ENCODE measurements around the gene PDC.

The PDC gene

GRCh38 chr1:186456729-186457255, 4.1 kb downstream of the PDC start:
- TF ChIP-seq, protein P1, sequence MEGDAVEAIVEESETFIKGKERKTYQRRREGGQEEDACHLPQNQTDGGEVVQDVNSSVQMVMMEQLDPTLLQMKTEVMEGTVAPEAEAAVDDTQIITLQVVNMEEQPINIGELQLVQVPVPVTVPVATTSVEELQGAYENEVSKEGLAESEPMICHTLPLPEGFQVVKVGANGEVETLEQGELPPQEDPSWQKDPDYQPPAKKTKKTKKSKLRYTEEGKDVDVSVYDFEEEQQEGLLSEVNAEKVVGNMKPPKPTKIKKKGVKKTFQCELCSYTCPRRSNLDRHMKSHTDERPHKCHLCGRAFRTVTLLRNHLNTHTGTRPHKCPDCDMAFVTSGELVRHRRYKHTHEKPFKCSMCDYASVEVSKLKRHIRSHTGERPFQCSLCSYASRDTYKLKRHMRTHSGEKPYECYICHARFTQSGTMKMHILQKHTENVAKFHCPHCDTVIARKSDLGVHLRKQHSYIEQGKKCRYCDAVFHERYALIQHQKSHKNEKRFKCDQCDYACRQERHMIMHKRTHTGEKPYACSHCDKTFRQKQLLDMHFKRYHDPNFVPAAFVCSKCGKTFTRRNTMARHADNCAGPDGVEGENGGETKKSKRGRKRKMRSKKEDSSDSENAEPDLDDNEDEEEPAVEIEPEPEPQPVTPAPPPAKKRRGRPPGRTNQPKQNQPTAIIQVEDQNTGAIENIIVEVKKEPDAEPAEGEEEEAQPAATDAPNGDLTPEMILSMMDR (IDR thresholded peaks at IDR 0.05; ENCODE audit: low read depth, low read length): no peak
- H3K4me3 ChIP-seq (ENCODE audit: low read depth, low read length): no peak overlapping the region
- in situ Hi-C loops (cut with HindIII; ENCODE audit: low sequenced_read_pairs): no loop called here
- no peak for DNase-seq (ENCODE audit: low read depth, low spot score)

DNA sequence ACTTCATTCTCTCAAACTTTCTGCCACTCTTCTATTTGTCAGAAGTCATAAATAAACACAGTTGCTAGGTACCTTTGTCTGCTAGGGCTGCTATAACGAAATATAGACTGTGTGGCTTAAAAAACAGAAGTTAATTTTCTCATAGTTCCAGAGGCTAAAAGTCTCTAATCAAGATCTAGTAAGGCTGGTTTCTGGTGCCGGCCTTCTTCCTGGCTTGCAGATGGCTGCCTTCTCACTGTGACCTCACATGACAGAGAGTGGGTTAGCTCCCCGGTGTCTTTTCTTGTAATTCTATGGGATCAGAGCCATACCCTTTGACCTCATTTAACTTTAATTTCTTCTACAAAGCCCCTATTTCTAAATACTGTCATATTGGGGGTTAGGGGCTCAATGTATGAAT, 5.9 kb downstream of the PDC start:
- H3K4me3 ChIP-seq (ENCODE audit: low read depth, low read length): no peak overlapping the region
- in situ Hi-C loops (cut with HindIII; ENCODE audit: low sequenced_read_pairs): no loop called here
- TF ChIP-seq, protein P1 (IDR thresholded peaks at IDR 0.05; ENCODE audit: low read depth, low read length): no peak
- DNase-seq (ENCODE audit: low read depth, low spot score): no peak

DNA sequence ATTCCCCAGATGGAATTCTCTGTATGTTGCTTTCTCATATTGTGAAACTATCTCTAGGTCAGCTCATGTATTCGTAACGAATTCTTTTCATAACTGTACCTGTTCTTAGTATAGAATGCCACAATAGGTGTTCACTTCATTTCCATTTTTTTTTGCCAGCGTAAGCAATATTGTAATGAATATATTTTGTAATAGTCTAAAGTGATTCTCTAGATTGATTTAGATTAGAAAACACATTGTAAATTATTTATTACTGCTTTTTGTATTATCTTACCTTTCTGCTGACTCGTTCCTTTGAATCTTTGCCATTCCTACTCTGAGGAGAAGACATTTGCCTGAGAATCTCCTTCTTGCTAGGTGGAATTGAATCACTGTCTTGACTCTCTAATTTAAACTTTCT, 14.8 kb downstream of the PDC start:
- in situ Hi-C loops (cut with HindIII; ENCODE audit: low sequenced_read_pairs): no loop called here
- H3K4me3 ChIP-seq (ENCODE audit: low read depth, low read length): no peak overlapping the region
- TF ChIP-seq, protein P1 (IDR thresholded peaks at IDR 0.05; ENCODE audit: low read depth, low read length): no peak
- no peak for DNase-seq (ENCODE audit: low read depth, low spot score)

GRCh38 chr1:186443638-186444037, 17.3 kb downstream of the PDC start:
- in situ Hi-C loops (cut with HindIII; ENCODE audit: low sequenced_read_pairs): no loop called here
- TF ChIP-seq, protein P1 (IDR thresholded peaks at IDR 0.05; ENCODE audit: low read depth, low read length): no peak
- H3K4me3 ChIP-seq (ENCODE audit: low read depth, low read length): no peak overlapping the region
- DNase-seq (ENCODE audit: low read depth, low spot score): no peak

GRCh38 chr1:186442651-186443375, 18.1 kb downstream of the PDC start:
- in situ Hi-C loops (cut with HindIII; ENCODE audit: low sequenced_read_pairs): no loop called here
- TF ChIP-seq, protein P1 (IDR thresholded peaks at IDR 0.05; ENCODE audit: low read depth, low read length): no peak
- peak; percentile 14 for DNase-seq (ENCODE audit: low read depth, low spot score)
- H3K4me3 ChIP-seq (ENCODE audit: low read depth, low read length): no peak overlapping the region

GRCh38 chr1:186440584-186440983, 20.3 kb downstream of the PDC start:
- TF ChIP-seq, protein P1 (IDR thresholded peaks at IDR 0.05; ENCODE audit: low read depth, low read length): no peak
- in situ Hi-C loops (cut with HindIII; ENCODE audit: low sequenced_read_pairs): no loop called here
- H3K4me3 ChIP-seq (ENCODE audit: low read depth, low read length): no peak overlapping the region
- peak; percentile 10 for DNase-seq (ENCODE audit: low read depth, low spot score)

Data from astrocyte of the spinal cord (primary cell).